H9 (cell line): ENCODE data around the gene AQP5. TPM values are rescaled to one million over a fixed set of nuclear protein-coding genes. Genes with fewer than 3 reads are reported as not detected.

Experiments
- DNase-seq: peaks from one replicate; pipeline ENCODE4 v3.0.0-alpha.2; 2017
- H2AFZ ChIP-seq: one replicate; pipeline ENCODE4 v1.6.1; 2013; ENCODE audit warnings: mild to moderate bottlenecking, low read length, control low read depth, moderate library complexity
- H2AK5ac ChIP-seq: 2 replicates; pipeline ENCODE4 v1.6.1; 2013; ENCODE audit warnings: low read length, control low read depth, mixed read lengths; ENCODE audit not compliant: insufficient read length
- H2BK120ac ChIP-seq: one replicate; pipeline ENCODE4 v1.6.1; 2013; ENCODE audit warnings: low read depth, mild to moderate bottlenecking, low read length, control low read depth, inconsistent platforms; ENCODE audit not compliant: poor library complexity, severe bottlenecking
- H2BK12ac ChIP-seq: 2 replicates; pipeline ENCODE4 v1.6.1; 2013; ENCODE audit warnings: low read length, control low read depth, mixed read lengths, low read depth; ENCODE audit not compliant: insufficient read length
- H2BK15ac ChIP-seq: 2 replicates; pipeline ENCODE4 v1.6.1; 2013; ENCODE audit warnings: low read depth, low read length, control low read depth
- H2BK20ac ChIP-seq: one replicate; pipeline ENCODE4 v1.6.1; 2013; ENCODE audit warnings: low read depth, mild to moderate bottlenecking, low read length, control low read depth, inconsistent platforms; ENCODE audit not compliant: poor library complexity, severe bottlenecking
- H2BK5ac ChIP-seq: 2 replicates; pipeline ENCODE4 v1.6.1; 2013; ENCODE audit warnings: low read length, control low read depth, mixed read lengths; ENCODE audit not compliant: insufficient read length
- H3K14ac ChIP-seq: 2 replicates; pipeline ENCODE4 v1.6.1; 2013; ENCODE audit warnings: low read length, control low read depth; ENCODE audit not compliant: insufficient read depth
- H3K18ac ChIP-seq: 2 replicates; pipeline ENCODE4 v1.6.1; 2013; ENCODE audit warnings: low read depth, mild to moderate bottlenecking, mixed read lengths, low read length, control low read depth; ENCODE audit not compliant: insufficient read length
- H3K23ac ChIP-seq: 2 replicates; pipeline ENCODE4 v1.6.1; 2013; ENCODE audit warnings: low read length, control low read depth, mixed read lengths, low read depth; ENCODE audit not compliant: insufficient read length
- H3K23me2 ChIP-seq: 2 replicates; pipeline ENCODE4 v1.6.1; 2013; ENCODE audit warnings: low read depth, mild to moderate bottlenecking, mixed read lengths, low read length, control low read depth; ENCODE audit not compliant: insufficient read length, poor library complexity, severe bottlenecking
- H3K27ac ChIP-seq: 2 replicates; pipeline ENCODE4 v1.5.1; 2013; ENCODE audit warnings: low read length, control low read depth, mixed read lengths, low read depth; ENCODE audit not compliant: insufficient read length
- H3K27me3 ChIP-seq: 2 replicates; pipeline ENCODE4 v1.6.1; 2013; ENCODE audit warnings: low read length, control low read depth, inconsistent platforms; ENCODE audit not compliant: insufficient read depth
- H3K4ac ChIP-seq: 2 replicates; pipeline ENCODE4 v1.6.1; 2013; ENCODE audit warnings: low read depth, mild to moderate bottlenecking, control low read depth, inconsistent platforms, low read length, moderate library complexity
- H3K4me1 ChIP-seq: 2 replicates; pipeline ENCODE4 v1.6.1; 2013; ENCODE audit warnings: low read length, control low read depth, inconsistent platforms; ENCODE audit not compliant: insufficient read depth
- H3K4me2 ChIP-seq: 2 replicates; pipeline ENCODE4 v1.6.1; 2013; ENCODE audit warnings: low read length, control low read depth, mixed read lengths; ENCODE audit not compliant: insufficient read length, insufficient read depth
- H3K56ac ChIP-seq: 2 replicates; pipeline ENCODE4 v1.6.1; 2013; ENCODE audit warnings: low read depth, mild to moderate bottlenecking, mixed read lengths, low read length, control low read depth; ENCODE audit not compliant: insufficient read length
- H3K79me1 ChIP-seq: 2 replicates; pipeline ENCODE4 v1.6.1; 2013; ENCODE audit warnings: low read depth, mild to moderate bottlenecking, moderate library complexity, low read length, control low read depth, inconsistent platforms; ENCODE audit not compliant: insufficient read depth, poor library complexity, severe bottlenecking
- H3K79me2 ChIP-seq: 2 replicates; pipeline ENCODE4 v1.6.1; 2013; ENCODE audit warnings: low read length, control low read depth, inconsistent platforms; ENCODE audit not compliant: insufficient read depth
- H3K9ac ChIP-seq: 2 replicates; pipeline ENCODE4 v1.6.1; 2013; ENCODE audit warnings: low read length, control low read depth, mixed read lengths; ENCODE audit not compliant: insufficient read length; ENCODE audit errors: extremely low read depth
- H3K9me3 ChIP-seq: one replicate; pipeline ENCODE4 v1.6.1; 2013; ENCODE audit warnings: low read depth, low read length, inconsistent platforms; ENCODE audit not compliant: control insufficient read depth
- H3T11ph ChIP-seq: one replicate; pipeline ENCODE4 v1.6.1; 2013; ENCODE audit warnings: mild to moderate bottlenecking, low read length, control low read depth, inconsistent platforms
- H4K20me1 ChIP-seq: one replicate; pipeline ENCODE4 v1.6.1; 2013; ENCODE audit not compliant: control insufficient read depth, insufficient read length, insufficient read depth
- H4K5ac ChIP-seq: 2 replicates; pipeline ENCODE4 v1.6.1; 2013; ENCODE audit warnings: low read depth, mild to moderate bottlenecking, mixed read lengths, low read length, control low read depth; ENCODE audit not compliant: insufficient read length
- H4K8ac ChIP-seq: replicated peaks from 2 replicates; pipeline ENCODE4 v1.6.1; 2013; ENCODE audit warnings: low read length, control low read depth, mixed read lengths, low read depth; ENCODE audit not compliant: insufficient read length
- H4K91ac ChIP-seq: 2 replicates; pipeline ENCODE4 v1.6.1; 2013; ENCODE audit warnings: low read depth, mild to moderate bottlenecking, moderate library complexity, mixed read lengths, low read length, control low read depth; ENCODE audit not compliant: insufficient read length
- H3K27ac Mint-ChIP-seq, 3 experiments: 2 replicates in 2 of 3; 3 replicates in 1 of 3; pipeline ENCODE4 v1.8.0; 2020 to 2021; ENCODE audit warnings: mixed read lengths in 3 of 3, mild to moderate bottlenecking in 1 of 3, moderate library complexity in 1 of 3
- H3K27me3 Mint-ChIP-seq: 2 replicates; pipeline ENCODE4 v1.8.0; 2021; ENCODE audit warnings: low read depth, mild to moderate bottlenecking, moderate library complexity, mixed read lengths
- H3K36me3 Mint-ChIP-seq, 3 experiments: 2 replicates in 2 of 3; 3 replicates in 1 of 3; pipeline ENCODE4 v1.8.0; 2020 to 2021; ENCODE audit warnings: low read depth in 3 of 3, mixed read lengths in 3 of 3; ENCODE audit not compliant: insufficient read depth in 1 of 3
- H3K4me1 Mint-ChIP-seq, 2 experiments: 2 replicates each; pipeline ENCODE4 v1.8.0; 2020; ENCODE audit warnings: mixed read lengths in 2 of 2
- H3K4me3 Mint-ChIP-seq, 2 experiments: 2 replicates in 1 of 2; 3 replicates in 1 of 2; pipeline ENCODE4 v1.8.0; 2020 to 2021; ENCODE audit warnings: mild to moderate bottlenecking in 2 of 2, mixed read lengths in 2 of 2, moderate library complexity in 1 of 2
- H3K9me3 Mint-ChIP-seq, 2 experiments: 2 replicates in 1 of 2; 3 replicates in 1 of 2; pipeline ENCODE4 v1.8.0; 2020; ENCODE audit warnings: mild to moderate bottlenecking in 2 of 2, mixed read lengths in 2 of 2, moderate library complexity in 1 of 2
- CTCF ChIP-seq: fragments of 200-600 bp; sonication (generic); conservative IDR thresholded peaks from 3 replicates; pipeline ENCODE4 v1.8.0; 2021; ENCODE audit warnings: antibody characterized with exemption, mild to moderate bottlenecking
- whole genome bisulfite sequencing: extraction: QIAGEN DNeasy Blood & Tissue Kit; methylation state at CpG from one replicate; pipeline ENCODE4 v1.1.7; 2013; ENCODE audit warnings: missing lambda C conversion rate, low lambda C conversion rate, mixed read lengths; ENCODE audit not compliant: insufficient read length; ENCODE audit errors: extremely low coverage; 5-methylcytosine and 5-hydroxymethylcytosine counted together
- total RNA-seq: library from RNA; stranded (reverse); gene quantifications from 2 replicates; pipeline ENCODE4 v1.2.1, GENCODE V29; 2021

Gene AQP5
- total RNA-seq, 1 experiment from 2014 or later = 2.8 TPM

- Histone ChIP-seq H3K9me3 (no peaks in the 10 kb centered on the region), H2BK12ac (no peak overlapping the region), H4K5ac (no peak overlapping the region), H2BK5ac (no peak overlapping the region), H3K14ac (no peak overlapping the region), H3K56ac (no peak overlapping the region), H3K4me1 (no peaks in the 10 kb centered on the region; the same call in 1 of the 2 replicates), H4K8ac (no peak overlapping the region), H3K4me2 (no peak overlapping the region), H2AK5ac (no peak overlapping the region), H2BK15ac (no peak overlapping the region), H4K20me1 (no peaks in the 10 kb centered on the region), H3K9ac (no peak overlapping the region), H3K4ac (no peak overlapping the region), H3K79me2 (no peaks in the 10 kb centered on the region), H3K79me1 (no peaks in the 10 kb centered on the region), H2BK120ac (no peak overlapping the region), H3K18ac (no peak overlapping the region), H3K23me2 (peaks cover 5% of the 10 kb centered on the region), H3T11ph (no peak overlapping the region), H2BK20ac (no peak overlapping the region), H3K27ac (no peak overlapping the region), H3K27me3 (no peaks in the 10 kb centered on the region), H2AFZ (no peak overlapping the region), H4K91ac (no peak overlapping the region), H3K23ac (no peak overlapping the region)
- peaks cover 41 to 60% of the 10 kb centered on the region in 2 experiments for H3K4me1 Mint-ChIP-seq
- H3K9me3 Mint-ChIP-seq = no peaks in the 10 kb centered on the region
- no peak for DNase-seq
- WGBS = no CpG with 5 or more reads among the region's 3 CpGs
- H3K4me3 Mint-ChIP-seq = no peak overlapping the region
- no peaks in the 10 kb centered on the region for H3K36me3 Mint-ChIP-seq
- no peak overlapping the region for H3K27ac Mint-ChIP-seq
- TF ChIP-seq CTCF = no peak
- H3K27me3 Mint-ChIP-seq = peaks cover 27% of the 10 kb centered on the region
These were observed 17.0 kb upstream of the AQP5 start for GRCh38 chr12:49944718-49945117.
